ENCODE measurements around the gene PALM. TPM values are rescaled to one million over a fixed set of nuclear protein-coding genes. Genes with fewer than 3 reads are reported as not detected.
"Not testable (repeated sequence)": the region's sequence is repeated elsewhere in the genome, so short reads cannot be mapped to it uniquely, and the experiment has no call there.

Gene PALM
- polyA plus RNA-seq, 1 donor (not counting 4 experiments of a cell fraction or from before 2014, with no cell fraction given): not detected

GRCh38 chr19:664913-665443 lies 43.8 kb upstream of the PALM start:
- Histone ChIP-seq H3K4me1 (ENCODE audit: control insufficient read depth, extremely low read depth, insufficient read depth, low read length) (peaks cover 30% of the 10 kb centered on the region), H3K36me3 (ENCODE audit: control insufficient read depth in 2 of 2, extremely low read depth in 1 of 2, insufficient read depth in 2 of 2, low read length in 2 of 2) (no peaks in the 10 kb centered on the region), H2AFZ (ENCODE audit: control insufficient read depth, low read length) (peak overlapping the region; percentile 82), H3K9me3 (ENCODE audit: control insufficient read depth, low read depth, low read length) (no peaks in the 10 kb centered on the region), H3K79me2 (ENCODE audit: control insufficient read depth, insufficient read depth, low read length) (peaks cover 32% of the 10 kb centered on the region), H3K9ac (ENCODE audit: control insufficient read depth, extremely low read depth, insufficient read depth, low read length) (no peak overlapping the region), H3K27me3 (ENCODE audit: control insufficient read depth, extremely low read depth, insufficient read depth, low read length) (no peaks in the 10 kb centered on the region), H3K4me2 (ENCODE audit: control insufficient read depth, extremely low read depth, insufficient read depth, low read depth, low read length) (peak overlapping the region; percentile 74), H3K27ac (ENCODE audit: control insufficient read depth, insufficient read depth, low read length) (no peak overlapping the region), H3K9me1 (ENCODE audit: control insufficient read depth, extremely low read depth, insufficient read depth, low read length) (no peaks in the 10 kb centered on the region), H4K20me1 (ENCODE audit: control insufficient read depth, extremely low read depth, insufficient read depth, low read length) (peaks cover 16% of the 10 kb centered on the region), H3K4me3 (ENCODE audit: control insufficient read depth in 2 of 3, extremely low read depth in 1 of 3, insufficient read depth in 2 of 3, low read depth in 1 of 3, low read length in 3 of 3) (peak overlapping the region in 1 of 3 experiments; percentile 37)
- FAIRE-seq (no peak), DNase-seq (ENCODE audit: low read depth, low spot score) (no peak)
- TF ChIP-seq CTCF (optimal IDR thresholded peaks at IDR 0.05 in 1 of 3, IDR thresholded peaks at IDR 0.05 in 1 of 3, conservative IDR thresholded peaks at IDR 0.05 in 1 of 3; ENCODE audit: extremely low read depth in 1 of 3, insufficient read depth in 2 of 3, low read length in 3 of 3) (peak; percentile 80 to 97 (median 91)), EZH2 (IDR thresholded peaks at IDR 0.05; ENCODE audit: low read length) (no peak)
- dilution Hi-C loops (cut with MboI; ENCODE audit: extremely low pct_ligation_motif_present, low sequenced_read_pairs): no loop called here

GRCh38 chr19:666985-667573 lies 41.7 kb upstream of the PALM start:
- H2AFZ ChIP-seq (ENCODE audit: control insufficient read depth, low read length); H3K36me3 ChIP-seq (ENCODE audit: control insufficient read depth in 2 of 2, extremely low read depth in 1 of 2, insufficient read depth in 2 of 2, low read length in 2 of 2); H3K27me3 ChIP-seq (ENCODE audit: control insufficient read depth, extremely low read depth, insufficient read depth, low read length); H4K20me1 ChIP-seq (ENCODE audit: control insufficient read depth, extremely low read depth, insufficient read depth, low read length); DNase-seq (ENCODE audit: low read depth, low spot score); FAIRE-seq; H3K9me1 ChIP-seq (ENCODE audit: control insufficient read depth, extremely low read depth, insufficient read depth, low read length); H3K9ac ChIP-seq (ENCODE audit: control insufficient read depth, extremely low read depth, insufficient read depth, low read length); H3K27ac ChIP-seq (ENCODE audit: control insufficient read depth, insufficient read depth, low read length); H3K4me2 ChIP-seq (ENCODE audit: control insufficient read depth, extremely low read depth, insufficient read depth, low read depth, low read length); H3K9me3 ChIP-seq (ENCODE audit: control insufficient read depth, low read depth, low read length); dilution Hi-C loops (cut with MboI; ENCODE audit: extremely low pct_ligation_motif_present, low sequenced_read_pairs); H3K4me3 ChIP-seq (ENCODE audit: control insufficient read depth in 2 of 3, extremely low read depth in 1 of 3, insufficient read depth in 2 of 3, low read depth in 1 of 3, low read length in 3 of 3): not testable (repeated sequence)
- H3K4me1 ChIP-seq (ENCODE audit: control insufficient read depth, extremely low read depth, insufficient read depth, low read length): peaks cover 12% of the 10 kb centered on the region
- peaks cover 11% of the 10 kb centered on the region for H3K79me2 ChIP-seq (ENCODE audit: control insufficient read depth, insufficient read depth, low read length)

- H3K27me3 ChIP-seq (ENCODE audit: control insufficient read depth, extremely low read depth, insufficient read depth, low read length); H2AFZ ChIP-seq (ENCODE audit: control insufficient read depth, low read length); FAIRE-seq; dilution Hi-C loops (cut with MboI; ENCODE audit: extremely low pct_ligation_motif_present, low sequenced_read_pairs); H3K9ac ChIP-seq (ENCODE audit: control insufficient read depth, extremely low read depth, insufficient read depth, low read length); H3K4me1 ChIP-seq (ENCODE audit: control insufficient read depth, extremely low read depth, insufficient read depth, low read length); DNase-seq (ENCODE audit: low read depth, low spot score); H3K9me1 ChIP-seq (ENCODE audit: control insufficient read depth, extremely low read depth, insufficient read depth, low read length); H3K79me2 ChIP-seq (ENCODE audit: control insufficient read depth, insufficient read depth, low read length); H3K9me3 ChIP-seq (ENCODE audit: control insufficient read depth, low read depth, low read length); H4K20me1 ChIP-seq (ENCODE audit: control insufficient read depth, extremely low read depth, insufficient read depth, low read length); H3K4me2 ChIP-seq (ENCODE audit: control insufficient read depth, extremely low read depth, insufficient read depth, low read depth, low read length); H3K27ac ChIP-seq (ENCODE audit: control insufficient read depth, insufficient read depth, low read length); H3K36me3 ChIP-seq (ENCODE audit: control insufficient read depth in 2 of 2, extremely low read depth in 1 of 2, insufficient read depth in 2 of 2, low read length in 2 of 2); H3K4me3 ChIP-seq (ENCODE audit: control insufficient read depth in 2 of 3, extremely low read depth in 1 of 3, insufficient read depth in 2 of 3, low read depth in 1 of 3, low read length in 3 of 3): not testable (repeated sequence)
Observed at GRCh38 chr19:668675-669434, 39.9 kb upstream of the PALM start.
